GM12865 (cell line): ENCODE data around the gene PLAA.
A peak's percentile ranks its signal among the peaks of the same experiment; 100 is the strongest.

Source experiments
- DNase-seq: peaks from one replicate; pipeline ENCODE4 v3.0.0; 2010; ENCODE audit warnings: low read depth
- H3K4me3 ChIP-seq: 2 replicates; pipeline ENCODE4 v1.5.1; 2011; ENCODE audit warnings: mild to moderate bottlenecking, low read depth, low read length, control low read depth
- CTCF ChIP-seq: IDR thresholded peaks from 2 replicates; pipeline ENCODE4 v1.5.1; 2011; ENCODE audit warnings: low read length, control low read depth, low read depth, inconsistent platforms; ENCODE audit not compliant: insufficient read depth; ENCODE audit errors: missing control alignments

The PLAA gene

GRCh38 chr9:26904070-26904469 lies 43.0 kb downstream of the PLAA start:
- TF ChIP-seq CTCF: no peak
- no peak for DNase-seq
- H3K4me3 ChIP-seq: no peak overlapping the region

GRCh38 chr9:26893030-26893676 lies 53.9 kb downstream of the PLAA start:
- TF ChIP-seq CTCF: no peak
- H3K4me3 ChIP-seq: peak overlapping the region; percentile 97
- DNase-seq: no peak

GRCh38 chr9:26892251-26893029 lies 54.6 kb downstream of the PLAA start, which contains the start of gene CAAP1:
TSS of gene CAAP1 (minus strand) at chr9:26892802. CDS start at chr9:26892715, 87 bp downstream.
- peak; percentile 36 for TF ChIP-seq CTCF
- DNase-seq: peak; percentile 97
- peak within 1 kb of the TSS; percentile 97 for H3K4me3 ChIP-seq

- H3K4me3 ChIP-seq: peak overlapping the region; percentile 97
- no peak for TF ChIP-seq CTCF
- peak; percentile 16 for DNase-seq
Measured at GRCh38 chr9:26891726-26892125, 55.3 kb downstream of the PLAA start.

GRCh38 chr9:26888271-26888670 lies 58.8 kb downstream of the PLAA start:
- DNase-seq: no peak
- no peak for TF ChIP-seq CTCF
- no peak overlapping the region for H3K4me3 ChIP-seq

- TF ChIP-seq CTCF: no peak
- DNase-seq: no peak
- no peak overlapping the region for H3K4me3 ChIP-seq
Measured at GRCh38 chr9:26882154-26882553, 64.9 kb downstream of the PLAA start.
